ENCODE measurements around the gene PPP1R10.
"Not testable (repeated sequence)": the region's sequence is repeated elsewhere in the genome, so short reads cannot be mapped to it uniquely, and the experiment has no call there.

Gene PPP1R10

GRCh38 chr6:30616811-30617564, at the start of gene PPP1R10:
Gene PPP1R10, minus strand, starts transcription at chr6:30617243. Its CDS starts 7,299 bp downstream, at chr6:30609944.
- peaks cover 70% of the 10 kb centered on the region for H3K79me2 ChIP-seq (ENCODE audit: low read length)
- peaks cover 37% of the 10 kb centered on the region for H3F3A ChIP-seq (ENCODE audit: insufficient read depth, low read length)
- peak within 1 kb of the TSS; percentile 75 for H3K4me2 ChIP-seq (ENCODE audit: low read depth, low read length)
- peak within 1 kb of the TSS; percentile 95 for H3K4me3 ChIP-seq (ENCODE audit: low read length)
- peak within 1 kb of the TSS; percentile 54 for H2AFZ ChIP-seq (ENCODE audit: low read length)
- no peaks in the 10 kb centered on the region; the same call in 1 of the 2 replicates for H4K20me1 ChIP-seq (ENCODE audit: insufficient read depth, low read length)
- DNase-seq = peak; percentile 99
- no peaks in the 10 kb centered on the region for H3K9me3 ChIP-seq (replicated peaks; ENCODE audit: insufficient read depth, low read length)
- peaks cover 8% of the 10 kb centered on the region; the same call in 1 of the 2 replicates for H3K4me1 ChIP-seq (ENCODE audit: low read length)
- H3K9me2 ChIP-seq (replicated peaks; ENCODE audit: insufficient read depth, low read length) = no peaks in the 10 kb centered on the region
- peak within 1 kb of the TSS; percentile 100 for H3K9ac ChIP-seq (ENCODE audit: low read length)
- H3K27ac ChIP-seq (ENCODE audit: low read length) = peak within 1 kb of the TSS; percentile 96
- TF ChIP-seq EZH2 (optimal IDR thresholded peaks at IDR 0.05; ENCODE audit: low read depth, low read length) (no peak), EZH2phosphoT487 (IDR thresholded peaks at IDR 0.05; ENCODE audit: low read length) (no peak), CTCF (IDR thresholded peaks at IDR 0.05; ENCODE audit: low read length) (no peak)
- H3K27me3 ChIP-seq (replicated peaks; ENCODE audit: insufficient read depth, low read length) = no peaks in the 10 kb centered on the region
- H3K36me3 ChIP-seq (replicated peaks; ENCODE audit: insufficient read depth, low read length) = peaks cover 10% of the 10 kb centered on the region; the same call in 1 of the 2 replicates

GRCh38 chr6:30666300-30666699, 49.3 kb upstream of the PPP1R10 start:
- H3F3A ChIP-seq (ENCODE audit: insufficient read depth, low read length); H3K27ac ChIP-seq (ENCODE audit: low read length); H3K9me3 ChIP-seq (replicated peaks; ENCODE audit: insufficient read depth, low read length); H3K9me2 ChIP-seq (replicated peaks; ENCODE audit: insufficient read depth, low read length); H3K4me2 ChIP-seq (ENCODE audit: low read depth, low read length); H3K4me3 ChIP-seq (ENCODE audit: low read length); H3K4me1 ChIP-seq (ENCODE audit: low read length); H3K79me2 ChIP-seq (ENCODE audit: low read length); H3K36me3 ChIP-seq (replicated peaks; ENCODE audit: insufficient read depth, low read length); H3K9ac ChIP-seq (ENCODE audit: low read length); H3K27me3 ChIP-seq (replicated peaks; ENCODE audit: insufficient read depth, low read length); H2AFZ ChIP-seq (ENCODE audit: low read length); H4K20me1 ChIP-seq (ENCODE audit: insufficient read depth, low read length); DNase-seq: not testable (repeated sequence)

- no peak overlapping the region for H3K4me2 ChIP-seq (ENCODE audit: low read depth, low read length)
- no peak overlapping the region for H3K9ac ChIP-seq (ENCODE audit: low read length)
- H2AFZ ChIP-seq (ENCODE audit: low read length) = no peak overlapping the region
- no peak for DNase-seq
- no peak for TF ChIP-seq EZH2 (optimal IDR thresholded peaks at IDR 0.05; ENCODE audit: low read depth, low read length)
- no peak for TF ChIP-seq EZH2phosphoT487 (IDR thresholded peaks at IDR 0.05; ENCODE audit: low read length)
- no peak for TF ChIP-seq CTCF (IDR thresholded peaks at IDR 0.05; ENCODE audit: low read length)
- H4K20me1 ChIP-seq (ENCODE audit: insufficient read depth, low read length) = no peaks in the 10 kb centered on the region
- H3K27me3 ChIP-seq (replicated peaks; ENCODE audit: insufficient read depth, low read length) = no peaks in the 10 kb centered on the region
- H3K36me3 ChIP-seq (replicated peaks; ENCODE audit: insufficient read depth, low read length) = no peaks in the 10 kb centered on the region; the same call in 1 of the 2 replicates
- H3K4me1 ChIP-seq (ENCODE audit: low read length) = no peaks in the 10 kb centered on the region
- H3K27ac ChIP-seq (ENCODE audit: low read length) = no peak overlapping the region
- H3K9me2 ChIP-seq (replicated peaks; ENCODE audit: insufficient read depth, low read length) = no peaks in the 10 kb centered on the region
- no peaks in the 10 kb centered on the region for H3F3A ChIP-seq (ENCODE audit: insufficient read depth, low read length)
- no peaks in the 10 kb centered on the region for H3K9me3 ChIP-seq (replicated peaks; ENCODE audit: insufficient read depth, low read length)
- H3K79me2 ChIP-seq (ENCODE audit: low read length) = 0 out of 2 replicates have a peak, but pooled peaks cover under 1% of the 10 kb centered on the region
- H3K4me3 ChIP-seq (ENCODE audit: low read length) = no peak overlapping the region
Measured at GRCh38 chr6:30664994-30665767, 48.1 kb upstream of the PPP1R10 start.

- not testable (repeated sequence) for H3F3A ChIP-seq (ENCODE audit: insufficient read depth, low read length); H3K4me3 ChIP-seq (ENCODE audit: low read length); H3K9me2 ChIP-seq (replicated peaks; ENCODE audit: insufficient read depth, low read length); H2AFZ ChIP-seq (ENCODE audit: low read length); H3K36me3 ChIP-seq (replicated peaks; ENCODE audit: insufficient read depth, low read length); H3K9me3 ChIP-seq (replicated peaks; ENCODE audit: insufficient read depth, low read length); H4K20me1 ChIP-seq (ENCODE audit: insufficient read depth, low read length); H3K4me2 ChIP-seq (ENCODE audit: low read depth, low read length); H3K4me1 ChIP-seq (ENCODE audit: low read length); H3K27me3 ChIP-seq (replicated peaks; ENCODE audit: insufficient read depth, low read length); H3K27ac ChIP-seq (ENCODE audit: low read length); DNase-seq; H3K79me2 ChIP-seq (ENCODE audit: low read length); H3K9ac ChIP-seq (ENCODE audit: low read length)
Measured at GRCh38 chr6:30657922-30658321, 40.9 kb upstream of the PPP1R10 start.
